Measurements from ENCODE around the gene PCOLCE2.

The PCOLCE2 gene

GRCh38 chr3:142923694-142924093, 34.8 kb upstream of the PCOLCE2 start:
- no peaks in the 10 kb centered on the region for H3K27me3 ChIP-seq (ENCODE audit: control insufficient read depth, insufficient read depth, low read length)
- no peaks in the 10 kb centered on the region for H3K9me3 ChIP-seq (ENCODE audit: control insufficient read depth, insufficient read depth, low read length)
- no peaks in the 10 kb centered on the region for H3K36me3 ChIP-seq (ENCODE audit: control insufficient read depth, insufficient read depth, low read length)
- no peak for DNase-seq (ENCODE audit: low read depth, low spot score)
- no peaks in the 10 kb centered on the region for H3K4me1 ChIP-seq (ENCODE audit: control insufficient read depth, insufficient read depth, low read length)
- no peak overlapping the region for H3K4me3 ChIP-seq (ENCODE audit: low read length)
- no peak overlapping the region for H3K27ac ChIP-seq (ENCODE audit: low read length)

GRCh38 chr3:142916605-142917004, 27.7 kb upstream of the PCOLCE2 start:
- no peaks in the 10 kb centered on the region for H3K9me3 ChIP-seq (ENCODE audit: control insufficient read depth, insufficient read depth, low read length)
- H3K36me3 ChIP-seq (ENCODE audit: control insufficient read depth, insufficient read depth, low read length), result no peaks in the 10 kb centered on the region
- H3K27ac ChIP-seq (ENCODE audit: low read length), result no peak overlapping the region
- H3K4me1 ChIP-seq (ENCODE audit: control insufficient read depth, insufficient read depth, low read length), result no peaks in the 10 kb centered on the region
- H3K27me3 ChIP-seq (ENCODE audit: control insufficient read depth, insufficient read depth, low read length), result no peaks in the 10 kb centered on the region
- WGBS (ENCODE audit: insufficient coverage, insufficient read length), result no CpG with 5 or more reads among the region's 2 CpGs
- no peak for DNase-seq (ENCODE audit: low read depth, low spot score)
- no peak overlapping the region for H3K4me3 ChIP-seq (ENCODE audit: low read length)

GRCh38 chr3:142915636-142916035, 26.8 kb upstream of the PCOLCE2 start:
- no peaks in the 10 kb centered on the region for H3K27me3 ChIP-seq (ENCODE audit: control insufficient read depth, insufficient read depth, low read length)
- H3K9me3 ChIP-seq (ENCODE audit: control insufficient read depth, insufficient read depth, low read length), result no peaks in the 10 kb centered on the region
- H3K4me3 ChIP-seq (ENCODE audit: low read length), result no peak overlapping the region
- no CpG with 5 or more reads among the region's 3 CpGs for WGBS (ENCODE audit: insufficient coverage, insufficient read length)
- H3K4me1 ChIP-seq (ENCODE audit: control insufficient read depth, insufficient read depth, low read length), result no peaks in the 10 kb centered on the region
- H3K36me3 ChIP-seq (ENCODE audit: control insufficient read depth, insufficient read depth, low read length), result no peaks in the 10 kb centered on the region
- DNase-seq (ENCODE audit: low read depth, low spot score), result no peak
- no peak overlapping the region for H3K27ac ChIP-seq (ENCODE audit: low read length)

GRCh38 chr3:142914286-142914811, 25.5 kb upstream of the PCOLCE2 start:
- Histone ChIP-seq H3K4me3 (ENCODE audit: low read length) (no peak overlapping the region), H3K27me3 (ENCODE audit: control insufficient read depth, insufficient read depth, low read length) (no peaks in the 10 kb centered on the region), H3K9me3 (ENCODE audit: control insufficient read depth, insufficient read depth, low read length) (no peaks in the 10 kb centered on the region), H3K27ac (ENCODE audit: low read length) (no peak overlapping the region), H3K36me3 (ENCODE audit: control insufficient read depth, insufficient read depth, low read length) (no peaks in the 10 kb centered on the region), H3K4me1 (ENCODE audit: control insufficient read depth, insufficient read depth, low read length) (no peaks in the 10 kb centered on the region)
- DNase-seq (ENCODE audit: low read depth, low spot score), result no peak
- no CpG with 5 or more reads among the region's 3 CpGs for WGBS (ENCODE audit: insufficient coverage, insufficient read length)

GRCh38 chr3:142913432-142913831, 24.5 kb upstream of the PCOLCE2 start:
- Histone ChIP-seq H3K4me1 (ENCODE audit: control insufficient read depth, insufficient read depth, low read length) (no peaks in the 10 kb centered on the region), H3K4me3 (ENCODE audit: low read length) (no peak overlapping the region)
- no CpG with 5 or more reads among the region's 1 CpG for WGBS (ENCODE audit: insufficient coverage, insufficient read length)

GRCh38 chr3:142912402-142913172, 23.7 kb upstream of the PCOLCE2 start:
- Histone ChIP-seq H3K27ac (ENCODE audit: low read length) (no peak overlapping the region), H3K36me3 (ENCODE audit: control insufficient read depth, insufficient read depth, low read length) (no peaks in the 10 kb centered on the region), H3K4me1 (ENCODE audit: control insufficient read depth, insufficient read depth, low read length) (no peaks in the 10 kb centered on the region), H3K4me3 (ENCODE audit: low read length) (no peak overlapping the region), H3K9me3 (ENCODE audit: control insufficient read depth, insufficient read depth, low read length) (no peaks in the 10 kb centered on the region), H3K27me3 (ENCODE audit: control insufficient read depth, insufficient read depth, low read length) (no peaks in the 10 kb centered on the region)
- WGBS (ENCODE audit: insufficient coverage, insufficient read length), result no CpG with 5 or more reads among the region's 6 CpGs
- DNase-seq (ENCODE audit: low read depth, low spot score), result no peak

More at GRCh38 chr3:142913432-142913831, 24.5 kb upstream of the PCOLCE2 start:
- Histone ChIP-seq H3K9me3 (ENCODE audit: control insufficient read depth, insufficient read depth, low read length) (no peaks in the 10 kb centered on the region), H3K27ac (ENCODE audit: low read length) (no peak overlapping the region), H3K36me3 (ENCODE audit: control insufficient read depth, insufficient read depth, low read length) (no peaks in the 10 kb centered on the region), H3K27me3 (ENCODE audit: control insufficient read depth, insufficient read depth, low read length) (no peaks in the 10 kb centered on the region)
- no peak for DNase-seq (ENCODE audit: low read depth, low spot score)

GRCh38 chr3:142910280-142910679, 21.4 kb upstream of the PCOLCE2 start:
- no CpG with 5 or more reads among the region's 2 CpGs for WGBS (ENCODE audit: insufficient coverage, insufficient read length)
- no peaks in the 10 kb centered on the region for H3K36me3 ChIP-seq (ENCODE audit: control insufficient read depth, insufficient read depth, low read length)
- no peak for DNase-seq (ENCODE audit: low read depth, low spot score)

GRCh38 chr3:142909282-142909681, 20.4 kb upstream of the PCOLCE2 start:
- Histone ChIP-seq H3K27me3 (ENCODE audit: control insufficient read depth, insufficient read depth, low read length) (no peaks in the 10 kb centered on the region), H3K4me1 (ENCODE audit: control insufficient read depth, insufficient read depth, low read length) (no peaks in the 10 kb centered on the region), H3K9me3 (ENCODE audit: control insufficient read depth, insufficient read depth, low read length) (no peaks in the 10 kb centered on the region), H3K36me3 (ENCODE audit: control insufficient read depth, insufficient read depth, low read length) (no peaks in the 10 kb centered on the region), H3K4me3 (ENCODE audit: low read length) (no peak overlapping the region), H3K27ac (ENCODE audit: low read length) (no peak overlapping the region)
- no peak for DNase-seq (ENCODE audit: low read depth, low spot score)
- no CpG with 5 or more reads among the region's 3 CpGs for WGBS (ENCODE audit: insufficient coverage, insufficient read length)

More at GRCh38 chr3:142910280-142910679, 21.4 kb upstream of the PCOLCE2 start:
- Histone ChIP-seq H3K9me3 (ENCODE audit: control insufficient read depth, insufficient read depth, low read length) (no peaks in the 10 kb centered on the region), H3K4me3 (ENCODE audit: low read length) (no peak overlapping the region), H3K27me3 (ENCODE audit: control insufficient read depth, insufficient read depth, low read length) (no peaks in the 10 kb centered on the region), H3K4me1 (ENCODE audit: control insufficient read depth, insufficient read depth, low read length) (no peaks in the 10 kb centered on the region), H3K27ac (ENCODE audit: low read length) (no peak overlapping the region)

GRCh38 chr3:142907996-142908395, 19.1 kb upstream of the PCOLCE2 start:
- H3K27ac ChIP-seq (ENCODE audit: low read length), result no peak overlapping the region
- H3K36me3 ChIP-seq (ENCODE audit: control insufficient read depth, insufficient read depth, low read length), result no peaks in the 10 kb centered on the region
- no CpG with 5 or more reads among the region's 1 CpG for WGBS (ENCODE audit: insufficient coverage, insufficient read length)
- H3K4me3 ChIP-seq (ENCODE audit: low read length), result no peak overlapping the region
- H3K4me1 ChIP-seq (ENCODE audit: control insufficient read depth, insufficient read depth, low read length), result no peaks in the 10 kb centered on the region
- H3K9me3 ChIP-seq (ENCODE audit: control insufficient read depth, insufficient read depth, low read length), result no peaks in the 10 kb centered on the region
- DNase-seq (ENCODE audit: low read depth, low spot score), result no peak
- no peaks in the 10 kb centered on the region for H3K27me3 ChIP-seq (ENCODE audit: control insufficient read depth, insufficient read depth, low read length)

- peak; percentile 20 for DNase-seq (ENCODE audit: low read depth, low spot score)
- Histone ChIP-seq H3K27ac (ENCODE audit: low read length) (no peak overlapping the region), H3K27me3 (ENCODE audit: control insufficient read depth, insufficient read depth, low read length) (no peaks in the 10 kb centered on the region), H3K4me3 (ENCODE audit: low read length) (no peak overlapping the region), H3K4me1 (ENCODE audit: control insufficient read depth, insufficient read depth, low read length) (no peaks in the 10 kb centered on the region), H3K36me3 (ENCODE audit: control insufficient read depth, insufficient read depth, low read length) (no peaks in the 10 kb centered on the region), H3K9me3 (ENCODE audit: control insufficient read depth, insufficient read depth, low read length) (no peaks in the 10 kb centered on the region)
- WGBS (ENCODE audit: insufficient coverage, insufficient read length), result no CpG with 5 or more reads among the region's 11 CpGs
These were observed 16.0 kb upstream of the PCOLCE2 start for GRCh38 chr3:142904639-142905436.

All from iPS DF 6.9 (cell line).